Adrenal gland (tissue), 5 donors: Measurements from ENCODE around the gene TMEM79.

ENCODE experiments used
- POLR2A ChIP-seq, 2 donors: fragments of 450-650 bp; IDR thresholded peaks; one replicate each; pipeline ENCODE4 v1.6.1; 2017; ENCODE audit warnings: antibody characterized with exemption in 2 of 2, mild to moderate bottlenecking in 2 of 2, moderate library complexity in 1 of 2
- TF ChIP-seq, protein P1 (sequence below), 6 experiments: fragments of 450-650 bp in 4 of 6; fragments of 200-600 bp in 2 of 6; sonication (generic) in 1 of 6; IDR thresholded peaks; 1 replicate in 5 of 6; 2 replicates in 1 of 6; pipeline versions ENCODE4 v1.5.1 to v1.8.0; 2016 to 2021; ENCODE audit warnings: antibody characterized with exemption in 6 of 6, mild to moderate bottlenecking in 2 of 6, moderate library complexity in 1 of 6
- donor health status: DM: no; HTN: no; CAD: no.

GRCh38 chr1:156282479-156283222, 1.5 kb upstream of the TMEM79 start, which contains the start of gene SMG5:
- TF ChIP-seq, protein P1, sequence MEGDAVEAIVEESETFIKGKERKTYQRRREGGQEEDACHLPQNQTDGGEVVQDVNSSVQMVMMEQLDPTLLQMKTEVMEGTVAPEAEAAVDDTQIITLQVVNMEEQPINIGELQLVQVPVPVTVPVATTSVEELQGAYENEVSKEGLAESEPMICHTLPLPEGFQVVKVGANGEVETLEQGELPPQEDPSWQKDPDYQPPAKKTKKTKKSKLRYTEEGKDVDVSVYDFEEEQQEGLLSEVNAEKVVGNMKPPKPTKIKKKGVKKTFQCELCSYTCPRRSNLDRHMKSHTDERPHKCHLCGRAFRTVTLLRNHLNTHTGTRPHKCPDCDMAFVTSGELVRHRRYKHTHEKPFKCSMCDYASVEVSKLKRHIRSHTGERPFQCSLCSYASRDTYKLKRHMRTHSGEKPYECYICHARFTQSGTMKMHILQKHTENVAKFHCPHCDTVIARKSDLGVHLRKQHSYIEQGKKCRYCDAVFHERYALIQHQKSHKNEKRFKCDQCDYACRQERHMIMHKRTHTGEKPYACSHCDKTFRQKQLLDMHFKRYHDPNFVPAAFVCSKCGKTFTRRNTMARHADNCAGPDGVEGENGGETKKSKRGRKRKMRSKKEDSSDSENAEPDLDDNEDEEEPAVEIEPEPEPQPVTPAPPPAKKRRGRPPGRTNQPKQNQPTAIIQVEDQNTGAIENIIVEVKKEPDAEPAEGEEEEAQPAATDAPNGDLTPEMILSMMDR (IDR thresholded peaks at IDR 0.05): no peak
- peak; percentile 88 to 90 for TF ChIP-seq POLR2A (IDR thresholded peaks at IDR 0.05)
